ENCODE measurements around the gene SHISA9.

SHISA9 gene

GRCh38 chr16:12959072-12959471 is 57.7 kb downstream of the SHISA9 start:
- H3K4me3 ChIP-seq (ENCODE audit: low read depth, low read length), result no peak overlapping the region
- no peak for DNase-seq (ENCODE audit: low read depth)
- TF ChIP-seq MYC (IDR thresholded peaks at IDR 0.05; ENCODE audit: low read depth, low read length) (no peak), POLR2A (IDR thresholded peaks at IDR 0.05; ENCODE audit: extremely low read depth, insufficient read length) (no peak), CTCF (IDR thresholded peaks at IDR 0.05; ENCODE audit: low read depth, low read length) (no peak), MAX (IDR thresholded peaks at IDR 0.05; ENCODE audit: low read depth, low read length) (no peak)

- no peak for DNase-seq (ENCODE audit: low read depth)
Measured at GRCh38 chr16:12961626-12962025, 60.2 kb downstream of the SHISA9 start.

GRCh38 chr16:12964461-12964860 is 63.1 kb downstream of the SHISA9 start:
- no peak overlapping the region for H3K4me3 ChIP-seq (ENCODE audit: low read depth, low read length)
- no peak for TF ChIP-seq POLR2A (IDR thresholded peaks at IDR 0.05; ENCODE audit: extremely low read depth, insufficient read length)
- no peak for TF ChIP-seq MYC (IDR thresholded peaks at IDR 0.05; ENCODE audit: low read depth, low read length)
- TF ChIP-seq MAX (IDR thresholded peaks at IDR 0.05; ENCODE audit: low read depth, low read length), result no peak
- TF ChIP-seq CTCF (IDR thresholded peaks at IDR 0.05; ENCODE audit: low read depth, low read length), result no peak
- DNase-seq (ENCODE audit: low read depth), result no peak

More at GRCh38 chr16:12961626-12962025, 60.2 kb downstream of the SHISA9 start:
- TF ChIP-seq MAX (IDR thresholded peaks at IDR 0.05; ENCODE audit: low read depth, low read length), result no peak
- no peak for TF ChIP-seq CTCF (IDR thresholded peaks at IDR 0.05; ENCODE audit: low read depth, low read length)
- no peak for TF ChIP-seq MYC (IDR thresholded peaks at IDR 0.05; ENCODE audit: low read depth, low read length)
- TF ChIP-seq POLR2A (IDR thresholded peaks at IDR 0.05; ENCODE audit: extremely low read depth, insufficient read length), result no peak
- no peak overlapping the region for H3K4me3 ChIP-seq (ENCODE audit: low read depth, low read length)

- no peak for TF ChIP-seq MYC (IDR thresholded peaks at IDR 0.05; ENCODE audit: low read depth, low read length)
- DNase-seq (ENCODE audit: low read depth), result no peak
- H3K4me3 ChIP-seq (ENCODE audit: low read depth, low read length), result no peak overlapping the region
Measured at GRCh38 chr16:12965274-12965804, 63.9 kb downstream of the SHISA9 start.

- TF ChIP-seq CTCF (IDR thresholded peaks at IDR 0.05; ENCODE audit: low read depth, low read length) (no peak), POLR2A (IDR thresholded peaks at IDR 0.05; ENCODE audit: extremely low read depth, insufficient read length) (no peak), MYC (IDR thresholded peaks at IDR 0.05; ENCODE audit: low read depth, low read length) (no peak), MAX (IDR thresholded peaks at IDR 0.05; ENCODE audit: low read depth, low read length) (no peak)
- peak; percentile 27 for DNase-seq (ENCODE audit: low read depth)
- no peak overlapping the region for H3K4me3 ChIP-seq (ENCODE audit: low read depth, low read length)
Measured at GRCh38 chr16:12971241-12971640, 69.8 kb downstream of the SHISA9 start.

GRCh38 chr16:12972246-12972645 is 70.8 kb downstream of the SHISA9 start:
- no peak for TF ChIP-seq CTCF (IDR thresholded peaks at IDR 0.05; ENCODE audit: low read depth, low read length)
- TF ChIP-seq MAX (IDR thresholded peaks at IDR 0.05; ENCODE audit: low read depth, low read length), result no peak
- no peak for TF ChIP-seq MYC (IDR thresholded peaks at IDR 0.05; ENCODE audit: low read depth, low read length)
- no peak for DNase-seq (ENCODE audit: low read depth)

More at GRCh38 chr16:12972246-12972645, 70.8 kb downstream of the SHISA9 start:
- no peak overlapping the region for H3K4me3 ChIP-seq (ENCODE audit: low read depth, low read length)

Measured in NB4 (cell line).